Activated CD8-positive, alpha-beta memory T cell treated with anti-CD3 and anti-CD28 coated beads for 48 hours (primary cell): ENCODE results near the gene FAM83C.

Source experiments
- DNase-seq, 3 experiments: peaks; one replicate each; pipeline ENCODE4 v3.0.0-alpha.2; 2020; ENCODE audit warnings: low read depth in 2 of 3, low spot score in 2 of 3

FAM83C gene

GRCh38 chr20:35291654-35292503 is at the start of gene FAM83C:
FAM83C (minus strand) TSS chr20:35292425; CDS start chr20:35292304, 121 bp downstream.
- no peak for DNase-seq

DNA sequence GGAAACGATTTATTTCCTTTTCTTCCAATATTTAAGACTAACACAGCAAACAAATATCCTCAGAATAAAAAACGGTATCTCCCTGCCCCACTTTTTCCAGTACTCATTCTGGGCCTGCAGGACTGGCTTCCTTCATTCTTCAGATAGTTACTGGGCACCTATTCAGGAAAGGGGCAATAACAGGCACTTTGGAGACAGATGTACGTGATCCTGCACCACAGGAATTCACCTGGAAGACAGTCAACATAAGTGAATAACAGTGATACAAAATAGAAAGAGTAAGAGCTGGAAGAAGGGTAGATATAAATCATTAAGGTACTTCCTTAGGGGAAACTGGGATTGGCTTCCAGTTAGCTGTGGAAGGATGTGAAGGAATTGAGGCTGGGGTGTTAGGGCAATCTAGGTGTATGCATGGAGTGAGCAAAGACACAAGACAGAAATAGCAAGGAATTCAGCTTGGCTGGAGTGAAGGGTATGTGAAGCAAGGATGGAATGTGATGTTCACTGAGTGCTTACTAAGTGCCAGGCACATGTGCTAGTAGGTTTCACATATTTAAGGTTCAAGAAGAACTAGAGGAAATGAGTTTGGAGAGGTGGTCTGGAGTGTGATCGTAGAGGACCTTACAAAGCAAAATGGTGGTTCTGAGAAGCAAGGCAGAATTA is 49.3 kb upstream of the FAM83C start:
- DNase-seq: no peak

DNA sequence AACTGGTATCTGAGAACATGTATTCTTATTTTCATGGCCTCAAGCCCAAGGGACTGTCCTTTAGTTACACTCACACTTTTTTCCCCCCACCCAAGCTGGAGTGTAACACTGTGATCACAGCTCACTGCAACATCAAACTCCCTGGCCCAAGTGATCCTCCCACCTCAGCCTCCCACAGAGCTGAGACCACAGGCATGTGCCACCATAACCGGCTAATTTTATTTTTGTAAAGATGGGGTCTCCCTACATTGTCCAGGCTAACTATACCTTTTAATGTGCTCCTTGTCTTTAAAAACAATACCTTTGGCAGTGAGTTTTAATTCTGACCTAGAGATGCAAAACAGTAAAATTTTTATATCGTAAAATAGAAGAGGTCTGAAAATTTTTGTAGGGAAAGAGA is 48.2 kb upstream of the FAM83C start:
- DNase-seq: no peak

- DNase-seq: no peak
Measured at GRCh38 chr20:35339636-35340035, 47.4 kb upstream of the FAM83C start.

- DNase-seq: no peak
Measured at GRCh38 chr20:35339007-35339406, 46.8 kb upstream of the FAM83C start.

DNA sequence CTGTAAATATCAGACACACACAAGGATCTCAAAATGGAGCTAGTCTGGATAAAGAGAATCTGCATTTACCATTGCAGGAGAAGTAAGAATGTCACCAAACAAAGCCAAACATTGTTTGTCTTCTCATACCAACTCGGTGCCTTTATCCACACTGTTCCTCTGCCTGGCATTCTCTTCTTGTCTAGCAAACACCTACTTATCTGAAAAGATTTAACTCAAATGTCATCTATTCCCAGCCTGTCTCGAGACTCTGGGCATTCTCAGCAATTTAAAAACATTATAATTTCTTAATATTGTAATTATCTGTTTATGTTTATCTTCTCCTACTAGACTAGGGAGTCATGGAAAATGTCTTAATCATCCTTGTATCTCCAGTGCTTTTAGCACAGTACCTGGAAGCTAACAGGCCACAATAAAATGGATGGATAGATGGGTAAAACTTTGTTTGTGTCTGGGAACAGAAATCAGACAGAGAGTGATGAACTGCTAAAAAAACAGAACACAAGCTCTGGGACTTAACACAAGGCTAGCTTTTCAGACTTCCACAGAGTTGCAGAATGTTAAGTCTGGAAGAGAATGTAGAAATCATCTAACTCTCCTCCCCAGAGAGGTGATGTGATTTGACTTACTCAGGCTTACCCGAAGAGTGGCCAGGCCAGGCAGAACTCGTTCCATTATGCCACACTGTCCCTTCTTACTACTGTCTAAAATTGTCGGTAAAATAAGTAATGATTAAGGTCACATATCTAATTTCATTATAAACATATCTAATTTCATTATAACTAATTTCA is 42.3 kb upstream of the FAM83C start:
- DNase-seq: no peak

- DNase-seq: no peak
Measured at GRCh38 chr20:35333606-35334005, 41.4 kb upstream of the FAM83C start.

GRCh38 chr20:35332540-35333200 is 40.4 kb upstream of the FAM83C start:
- DNase-seq: no peak

- peak in 2 of 3 experiments; percentile 28 to 52 for DNase-seq
Measured at GRCh38 chr20:35329435-35330139, 37.4 kb upstream of the FAM83C start.

GRCh38 chr20:35328689-35329088 is 36.5 kb upstream of the FAM83C start:
- no peak for DNase-seq

DNA sequence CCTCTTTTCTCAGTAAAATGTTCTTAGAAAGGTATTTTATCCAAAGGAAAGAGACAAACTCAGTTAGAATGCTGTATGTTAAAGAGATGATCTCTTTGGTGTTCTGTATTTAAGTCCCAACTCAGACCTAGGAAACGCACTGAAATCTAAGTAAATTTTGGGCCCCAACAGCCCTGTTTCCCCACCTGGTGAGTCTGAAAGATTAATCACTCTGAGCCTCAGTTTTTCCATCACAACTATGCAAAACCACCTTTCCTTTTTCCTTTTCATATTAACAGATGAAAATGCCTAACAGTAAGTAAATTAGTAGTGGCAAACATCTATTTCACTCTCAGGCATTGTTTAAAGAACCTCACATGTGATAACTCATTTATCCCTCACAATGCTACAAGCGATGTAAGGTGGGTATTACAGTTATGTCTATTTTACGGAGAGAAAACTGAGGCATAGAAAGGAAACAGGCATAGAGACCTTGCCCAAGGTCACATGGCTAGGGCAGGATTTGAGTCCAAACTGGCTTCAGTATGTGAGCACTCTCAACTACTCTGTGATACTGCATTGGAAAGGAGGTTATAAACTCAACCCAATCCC is 36.0 kb upstream of the FAM83C start:
- DNase-seq: no peak

GRCh38 chr20:35327074-35327976 is 35.1 kb upstream of the FAM83C start:
- no peak for DNase-seq

GRCh38 chr20:35326740-35327073 is 34.5 kb upstream of the FAM83C start:
- DNase-seq: no peak

GRCh38 chr20:35326021-35326739 is 34.0 kb upstream of the FAM83C start:
- DNase-seq: no peak

- DNase-seq: no peak
Measured at GRCh38 chr20:35325401-35325800, 33.2 kb upstream of the FAM83C start.

- no peak for DNase-seq
Measured at GRCh38 chr20:35320396-35321126, 28.3 kb upstream of the FAM83C start.

- no peak for DNase-seq
Measured at GRCh38 chr20:35319871-35320197, 27.6 kb upstream of the FAM83C start.
